Neural progenitor cell (in vitro differentiated cells): Measurements from ENCODE around the gene KREMEN2.

Source experiments
- CTCF ChIP-seq: fragments of 200-600 bp; sonication (generic); IDR thresholded peaks from 2 replicates; pipeline ENCODE4 v1.5.1; 2017; ENCODE audit warnings: antibody characterized with exemption, mild to moderate bottlenecking
- EZH2phosphoT487 ChIP-seq: fragments of 200-600 bp; sonication (generic); IDR thresholded peaks from 2 replicates; pipeline ENCODE4 v1.6.1; 2017; ENCODE audit warnings: antibody characterized with exemption

GRCh38 chr16:3007957-3008689 lies 44.0 kb downstream of the KREMEN2 start:
- TF ChIP-seq CTCF (no peak), EZH2phosphoT487 (no peak)
